NCI-H128 (cell line): ENCODE data around the gene RPL18.
A peak's percentile ranks its signal among the peaks of the same experiment; 100 is the strongest.

Experiments
- DNase-seq: peaks from one replicate; lab custom pipeline; 2025; ENCODE audit not compliant: unreplicated experiment; lab: John Stamatoyannopoulos, UW

RPL18 gene

GRCh38 chr19:48630296-48631063 is 11.5 kb upstream of the RPL18 start:
- DNase-seq, result no peak

- no peak for DNase-seq
Measured at GRCh38 chr19:48629599-48630295, 10.8 kb upstream of the RPL18 start.

- DNase-seq, result no peak
Measured at GRCh38 chr19:48629297-48629598, 10.3 kb upstream of the RPL18 start.

- no peak for DNase-seq
Measured at GRCh38 chr19:48628486-48629296, 9.7 kb upstream of the RPL18 start.

- no peak for DNase-seq
Measured at GRCh38 chr19:48627865-48628314, 8.9 kb upstream of the RPL18 start.

GRCh38 chr19:48627201-48627864 is 8.4 kb upstream of the RPL18 start:
- no peak for DNase-seq

- no peak for DNase-seq
Measured at GRCh38 chr19:48625891-48626327, 6.9 kb upstream of the RPL18 start.

GRCh38 chr19:48624791-48625723 is 6.1 kb upstream of the RPL18 start:
- no peak for DNase-seq

GRCh38 chr19:48624067-48624594 is 5.2 kb upstream of the RPL18 start:
- peak; percentile 96 for DNase-seq

- DNase-seq, result no peak
Measured at GRCh38 chr19:48623556-48624066, 4.6 kb upstream of the RPL18 start.

GRCh38 chr19:48619692-48620585 is 961 bp upstream of the RPL18 start:
- no peak for DNase-seq

GRCh38 chr19:48618278-48618915 is 581 bp downstream of the RPL18 start:
- no peak for DNase-seq

- DNase-seq, result no peak
Measured at GRCh38 chr19:48617146-48617937, 1.6 kb downstream of the RPL18 start.

- DNase-seq, result no peak
Measured at GRCh38 chr19:48616491-48617056, 2.4 kb downstream of the RPL18 start.

- DNase-seq, result no peak
Measured at GRCh38 chr19:48616041-48616436, 2.9 kb downstream of the RPL18 start.

GRCh38 chr19:48615231-48616040 is 3.5 kb downstream of the RPL18 start:
- DNase-seq, result no peak
